OCI-LY1 (cell line): ENCODE measurements around the gene MYO16.

Experiments
- CTCF ChIP-seq: fragments of 200-600 bp; sonication (generic), shearing (Covaris generic); IDR thresholded peaks from 2 replicates; pipeline ENCODE4 v1.5.1; 2017; ENCODE audit warnings: mild to moderate bottlenecking, antibody characterized with exemption, low read length, moderate library complexity, mixed read lengths
- EZH2 ChIP-seq: fragments of 200-600 bp; sonication (generic), shearing (Covaris generic); IDR thresholded peaks from 2 replicates; pipeline ENCODE4 v1.8.0; 2017; ENCODE audit warnings: borderline replicate concordance, mixed run types, mild to moderate bottlenecking, antibody characterized with exemption, low read length, moderate library complexity, mixed read lengths

- TF ChIP-seq CTCF, result no peak
- TF ChIP-seq EZH2, result no peak
Measured at GRCh38 chr13:109246001-109246400, 616.6 kb downstream of the MYO16 start.
